ENCODE data around the gene XYLT1. TPM values are rescaled to one million over a fixed set of nuclear protein-coding genes. Genes with fewer than 3 reads are reported as not detected.

XYLT1 gene
- total and polyA plus RNA-seq, 2 of the 8 experiments (the other 6 are each of a cell fraction or from before 2014, with no cell fraction given), result 6.6 to 25.4 TPM

DNA sequence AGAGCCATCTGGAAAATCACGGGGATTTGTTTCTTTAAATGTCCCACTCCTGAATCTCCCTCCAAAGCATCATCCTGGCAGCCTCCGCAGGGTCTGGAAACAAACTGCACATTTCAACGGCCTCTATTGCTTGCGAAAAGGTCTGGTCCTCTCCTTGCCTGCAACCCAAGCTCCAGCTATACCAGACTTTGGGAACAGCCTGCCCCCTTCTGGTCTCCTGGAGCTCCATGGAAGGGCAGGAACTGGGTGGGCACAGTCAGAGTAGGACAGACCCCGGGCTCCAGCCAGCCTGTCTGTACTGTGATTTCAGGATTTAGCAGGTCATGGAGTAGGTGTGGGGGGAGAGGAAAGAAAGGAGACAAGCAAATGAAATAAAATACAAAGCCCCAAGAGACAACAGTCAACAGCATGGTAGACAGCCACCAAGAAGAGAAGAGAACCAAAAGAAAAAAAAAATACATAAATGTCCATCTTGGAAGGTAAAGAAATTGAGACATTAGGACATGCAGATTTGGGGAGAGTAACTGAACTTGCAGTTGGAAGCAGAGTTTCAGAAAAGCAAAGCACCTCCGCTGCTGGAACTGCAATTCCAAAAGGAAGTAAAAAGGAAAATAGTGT is 2.7 kb downstream of the XYLT1 start (continued):
- no peak for TF ChIP-seq CTBP2 (IDR thresholded peaks at IDR 0.05; ENCODE audit: borderline replicate concordance, insufficient read depth, insufficient read length, low read length)

All from H1 (cell line).